ENCODE data around the gene DLGAP1.
A peak's percentile ranks its signal among the peaks of the same experiment; 100 is the strongest.

Gene DLGAP1

DNA sequence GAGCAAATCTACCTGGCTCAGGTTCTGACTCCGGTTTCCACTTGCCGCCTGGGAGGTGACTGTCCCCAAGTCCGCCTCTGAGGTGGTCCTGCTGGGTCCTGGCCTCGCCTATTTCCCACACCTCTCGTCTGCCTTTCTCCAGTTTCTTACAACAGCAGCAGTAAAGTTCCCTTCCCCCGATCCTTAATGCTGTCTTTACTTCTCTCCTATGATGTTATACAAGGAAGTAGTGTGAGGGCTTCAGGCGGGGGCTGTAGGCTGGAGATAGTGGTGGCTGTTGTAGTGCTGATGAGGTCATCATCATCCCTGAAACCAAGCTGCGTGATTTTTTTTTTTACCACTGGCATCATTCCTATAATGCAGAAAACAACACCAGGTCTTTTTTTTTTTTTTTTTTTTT is 986.3 kb downstream of the DLGAP1 start:
- DNase-seq (ENCODE audit: low read depth): peak; percentile 62

DNA sequence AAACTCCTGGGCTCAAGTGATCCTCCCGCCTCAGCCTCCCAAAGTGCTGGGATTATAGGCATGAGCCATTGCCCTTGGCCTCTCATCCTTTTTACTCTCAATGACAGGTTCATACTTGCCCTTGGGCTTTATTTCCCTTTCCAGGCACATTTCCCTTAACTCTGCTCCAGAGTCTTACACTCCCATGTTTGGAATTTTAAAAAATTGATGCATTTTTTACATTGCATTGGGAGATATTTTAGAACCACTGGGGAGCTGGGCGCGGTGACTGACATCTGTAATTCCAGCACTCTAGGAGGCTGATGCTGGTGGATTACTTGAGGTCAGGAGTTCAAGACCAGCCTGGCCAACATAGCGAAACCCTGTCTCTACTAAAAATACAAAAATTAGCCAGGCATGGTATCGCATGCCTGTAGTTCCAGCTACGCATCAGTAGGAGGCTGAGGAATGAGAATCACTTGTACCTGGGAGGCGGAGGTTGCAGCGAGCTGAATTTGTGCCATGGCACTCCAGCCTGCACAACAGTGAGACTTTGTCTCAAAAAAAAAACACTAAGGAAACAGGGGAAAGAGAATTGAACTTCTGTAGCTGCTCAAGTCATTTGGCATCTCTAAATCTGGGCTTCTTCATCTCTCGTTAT is 986.9 kb downstream of the DLGAP1 start:
- no peak for DNase-seq (ENCODE audit: low read depth)

DNA sequence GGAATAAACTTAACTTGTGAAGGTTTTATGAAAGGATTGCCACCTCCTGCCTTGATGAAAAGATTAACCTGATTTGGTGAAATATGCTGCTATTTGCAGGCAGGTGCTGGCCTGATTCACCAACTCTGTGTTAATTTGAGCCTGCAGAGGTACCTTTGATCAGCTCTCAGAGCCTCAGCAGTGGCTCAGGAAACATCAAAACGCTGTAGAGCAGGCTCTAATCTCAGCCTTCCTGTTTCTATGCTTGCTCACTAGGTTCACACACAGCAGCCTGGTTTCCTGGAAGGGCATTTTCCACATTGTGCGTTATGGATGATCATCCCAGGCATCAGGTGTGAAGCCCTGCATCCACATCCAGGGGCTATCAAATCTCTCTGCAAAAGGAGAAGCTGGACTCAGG is 988.2 kb downstream of the DLGAP1 start:
- no peak for DNase-seq (ENCODE audit: low read depth)

DNA sequence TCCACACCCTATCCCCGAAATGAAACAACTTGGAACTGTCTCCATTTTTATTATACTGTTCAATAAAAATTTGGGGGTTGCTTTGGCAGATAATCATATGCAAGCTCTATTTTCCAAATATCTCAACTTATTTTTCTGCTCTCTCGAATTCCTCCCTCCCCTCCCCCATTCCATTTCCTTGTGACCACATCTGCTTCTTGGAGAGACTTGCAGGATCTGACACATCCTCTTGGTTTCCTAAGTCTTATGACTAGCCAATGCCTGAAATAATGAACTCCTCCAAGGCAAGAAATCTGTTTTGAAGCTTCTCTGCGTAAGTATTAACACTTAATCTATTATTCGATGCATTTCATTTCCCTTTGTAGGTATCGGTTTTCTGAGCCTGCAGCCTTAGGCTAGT is 989.1 kb downstream of the DLGAP1 start:
- peak; percentile 90 for DNase-seq (ENCODE audit: low read depth)

DNA sequence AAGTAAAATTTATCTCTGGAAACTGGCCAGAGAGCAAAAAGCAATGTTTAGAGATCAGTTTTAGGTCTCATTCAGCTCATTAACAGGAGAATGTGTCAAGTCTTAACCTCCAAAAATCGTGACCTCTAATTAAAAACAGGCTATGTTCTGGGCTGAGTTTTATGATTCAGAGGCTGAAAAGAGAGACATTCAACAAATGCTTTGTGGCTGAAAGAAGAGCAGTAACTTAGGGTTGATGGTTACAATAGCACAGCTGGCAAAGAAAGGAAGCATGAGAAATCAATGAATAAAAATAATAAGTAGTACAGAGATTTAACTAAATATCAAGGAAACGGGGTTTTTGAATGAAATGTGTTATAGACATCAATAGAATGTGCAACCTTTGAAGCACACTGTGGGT is 992.1 kb downstream of the DLGAP1 start:
- no peak for DNase-seq (ENCODE audit: low read depth)

DNA sequence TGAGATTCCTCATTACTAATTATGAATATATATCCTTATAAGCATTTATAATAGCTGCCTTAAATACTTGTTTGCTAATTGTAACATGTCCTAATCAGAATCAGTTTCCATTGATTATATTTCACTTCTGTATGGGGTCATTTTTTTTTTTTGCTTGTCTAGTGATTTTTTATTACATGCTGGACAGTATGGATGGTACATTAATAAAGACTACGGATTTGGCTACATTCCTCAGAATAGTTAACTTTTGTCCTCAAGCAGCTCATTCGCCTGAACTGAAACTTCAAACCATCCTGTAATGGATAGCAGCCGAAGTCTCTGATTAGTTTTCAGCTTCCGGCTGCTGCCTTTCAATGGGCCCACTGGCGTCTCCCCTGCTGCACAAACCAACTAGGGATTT is 993.4 kb downstream of the DLGAP1 start:
- DNase-seq (ENCODE audit: low read depth): no peak

DNA sequence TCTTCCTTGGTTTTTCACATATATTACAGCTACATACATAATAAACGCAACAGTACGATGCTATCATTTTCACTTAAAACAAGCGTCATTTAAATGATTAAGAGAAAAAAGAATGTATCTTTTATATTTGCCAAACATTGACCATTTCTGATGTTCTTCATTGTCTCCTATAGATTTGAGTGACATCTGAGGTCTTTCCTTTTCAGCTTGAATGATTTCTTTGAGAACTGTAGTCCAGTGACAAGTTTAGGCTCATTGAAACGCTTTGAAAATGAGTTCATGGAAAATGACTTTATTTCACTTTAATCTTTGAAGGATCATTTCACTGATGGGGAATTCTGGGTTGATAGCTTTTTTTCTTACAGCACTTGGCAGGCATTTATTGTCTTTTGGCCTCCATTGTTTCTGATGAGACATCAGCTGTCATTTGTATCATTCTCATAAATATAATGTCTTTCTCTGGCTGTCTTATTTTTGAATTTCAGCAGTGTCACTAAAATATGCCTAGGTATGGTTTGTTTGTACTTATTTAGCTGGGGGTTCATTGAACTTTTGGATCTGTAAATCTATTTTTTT is 994.2 kb downstream of the DLGAP1 start:
- no peak for DNase-seq (ENCODE audit: low read depth)

DNA sequence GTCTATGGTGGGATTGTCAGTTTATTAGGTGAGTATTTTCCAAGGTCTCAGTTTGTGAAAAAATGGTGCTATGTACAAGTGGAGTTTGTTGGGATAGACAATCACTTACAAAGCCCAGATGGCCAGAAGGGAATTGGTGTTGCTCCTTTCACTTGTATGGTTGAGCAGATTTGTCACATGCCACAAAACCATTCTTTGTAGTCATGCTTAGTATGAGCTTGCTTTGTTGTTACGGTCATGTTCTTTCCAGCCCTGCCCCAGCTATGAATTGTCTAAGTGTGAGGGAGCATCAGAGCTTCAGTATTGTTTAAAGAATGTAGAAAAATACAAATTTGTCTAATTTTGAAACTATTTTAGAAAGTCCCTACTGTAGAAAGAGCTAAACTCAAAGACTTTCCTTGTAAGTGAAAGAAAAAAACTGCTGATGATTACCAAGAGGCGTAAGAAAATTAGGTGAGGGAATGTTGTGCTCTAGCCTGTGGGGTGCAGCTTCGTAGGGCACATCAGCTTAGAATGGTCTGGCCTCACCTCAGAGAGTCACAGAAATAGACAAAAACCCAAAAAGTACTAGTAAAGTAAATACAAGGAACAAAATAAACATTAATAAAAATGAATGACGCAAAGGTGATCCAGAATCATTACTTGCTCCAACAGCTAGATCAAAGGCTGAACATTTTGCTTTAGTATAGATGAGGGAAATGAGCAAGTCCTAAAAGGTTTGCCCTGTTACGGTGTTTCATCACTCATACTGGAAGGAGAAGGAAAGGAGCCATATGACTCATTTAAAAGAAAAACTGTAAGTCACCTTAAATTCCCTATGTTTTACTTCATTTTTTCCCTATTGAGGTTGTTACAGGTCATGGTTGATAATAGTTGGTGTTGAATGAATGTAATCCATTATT is 995.9 kb downstream of the DLGAP1 start:
- DNase-seq (ENCODE audit: low read depth): peak; percentile 62

DNA sequence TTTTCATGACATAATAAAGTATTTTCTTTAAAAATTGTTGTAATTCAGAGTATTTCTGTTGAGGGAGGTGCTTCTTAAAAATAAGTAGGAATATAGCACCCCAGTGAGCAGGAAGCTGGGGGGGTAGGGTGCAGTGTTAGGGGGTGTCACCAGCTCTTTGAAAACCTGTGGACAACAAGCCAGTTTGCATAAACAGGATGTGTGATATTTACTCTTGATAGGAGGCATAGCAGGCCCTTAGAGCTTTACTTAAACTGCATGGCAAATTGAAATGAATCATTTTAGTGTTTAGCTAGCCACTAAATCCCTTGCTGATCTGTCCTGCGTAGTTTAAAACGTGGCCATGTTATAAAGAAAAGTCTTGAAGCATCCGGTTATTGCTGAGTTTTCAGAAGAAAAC is 996.7 kb downstream of the DLGAP1 start:
- DNase-seq (ENCODE audit: low read depth): peak; percentile 38

DNA sequence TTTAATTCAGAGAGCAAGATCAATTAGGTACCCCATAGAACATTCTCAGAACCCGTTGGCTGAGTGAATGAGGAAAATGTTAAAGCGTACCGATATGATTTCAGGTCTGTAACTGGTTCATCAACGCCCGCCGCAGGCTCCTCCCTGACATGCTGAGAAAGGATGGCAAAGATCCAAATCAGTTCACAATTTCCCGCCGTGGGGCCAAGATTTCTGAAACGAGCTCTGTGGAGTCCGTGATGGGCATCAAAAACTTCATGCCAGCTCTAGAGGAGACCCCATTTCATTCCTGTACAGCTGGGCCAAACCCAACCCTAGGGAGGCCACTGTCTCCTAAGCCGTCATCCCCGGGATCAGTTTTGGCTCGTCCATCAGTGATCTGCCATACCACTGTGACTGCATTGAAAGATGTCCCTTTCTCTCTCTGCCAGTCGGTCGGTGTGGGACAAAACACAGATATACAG is 997.8 kb downstream of the DLGAP1 start:
- DNase-seq (ENCODE audit: low read depth): no peak

DNA sequence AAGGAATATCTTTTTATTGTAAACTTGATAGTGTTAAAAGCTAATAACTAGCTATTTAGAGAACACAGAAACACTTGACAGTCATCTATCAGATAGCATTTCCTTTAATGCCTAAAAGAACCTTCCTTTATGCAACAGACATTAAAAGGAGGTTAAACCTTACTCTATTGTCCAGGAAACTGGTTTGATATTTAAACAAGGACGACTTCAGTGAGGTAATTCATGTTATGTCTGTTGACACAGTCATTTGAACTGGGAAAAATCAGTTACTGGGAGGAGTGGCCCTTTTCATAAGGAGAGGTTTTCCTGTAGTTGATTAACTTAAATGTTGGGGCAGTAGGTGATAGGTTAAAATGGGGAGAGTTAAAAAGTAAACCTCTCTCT is 998.4 kb downstream of the DLGAP1 start:
- no peak for DNase-seq (ENCODE audit: low read depth)

DNA sequence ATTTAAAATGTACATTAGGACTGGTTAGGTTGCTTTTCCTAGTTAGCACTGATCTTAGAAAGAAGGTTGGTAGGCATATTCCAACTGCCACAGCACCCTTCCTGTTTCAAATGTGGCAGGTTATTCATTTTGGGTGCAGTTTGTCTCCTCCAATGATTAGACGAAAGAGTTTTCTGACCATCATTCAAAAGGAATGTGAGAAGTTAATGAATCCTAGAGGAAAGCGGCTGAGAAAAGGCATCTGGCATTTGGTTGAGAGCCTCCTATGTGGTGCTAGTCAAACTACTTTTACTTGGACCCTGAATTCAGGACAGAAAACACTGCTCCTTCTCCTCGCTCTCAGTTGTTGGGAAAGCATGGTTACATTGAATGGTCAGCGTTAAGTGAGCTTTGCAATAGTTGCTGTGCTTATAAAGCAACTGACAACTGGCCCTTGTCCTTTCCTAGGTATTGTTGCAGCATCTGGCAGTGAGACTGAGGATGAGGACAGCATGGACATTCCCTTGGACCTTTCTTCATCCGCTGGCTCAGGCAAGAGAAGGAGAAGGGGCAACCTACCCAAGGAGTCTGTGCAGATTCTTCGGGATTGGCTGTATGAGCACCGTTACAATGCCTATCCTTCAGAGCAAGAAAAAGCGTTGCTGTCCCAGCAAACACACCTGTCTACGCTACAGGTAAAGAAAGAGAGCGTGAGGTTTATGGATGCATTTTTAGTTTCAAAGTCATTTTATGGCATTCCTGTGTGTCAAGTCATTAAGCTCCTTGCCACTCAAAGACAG is 999.0 kb downstream of the DLGAP1 start:
- DNase-seq (ENCODE audit: low read depth): peak; percentile 48

DNA sequence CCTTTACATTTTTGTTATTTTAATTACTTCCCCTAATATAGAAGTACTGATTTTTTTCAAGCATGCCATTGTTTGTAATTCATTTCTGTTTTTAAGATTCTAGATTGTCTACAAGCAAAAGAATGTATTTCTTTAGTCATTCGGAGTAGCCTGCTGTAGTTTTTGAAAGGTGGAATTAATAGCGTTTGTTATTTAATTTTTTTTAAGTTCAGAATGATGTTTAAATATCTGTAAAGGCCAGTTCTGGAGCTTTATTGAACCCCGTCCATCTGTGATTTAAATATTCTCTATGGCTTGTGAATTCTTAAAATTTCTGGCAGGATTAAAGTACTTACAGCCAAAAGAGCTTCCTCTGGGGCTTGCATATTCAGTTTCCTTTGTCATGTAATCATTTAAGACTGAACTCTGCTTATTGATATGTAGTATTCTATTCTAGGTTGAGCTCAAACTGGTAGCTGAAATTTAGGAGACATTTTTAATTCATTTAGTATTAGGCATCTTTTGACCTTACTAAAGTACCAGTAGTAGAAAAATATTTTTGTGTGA is 999.9 kb downstream of the DLGAP1 start:
- DNase-seq (ENCODE audit: low read depth): no peak

DNA sequence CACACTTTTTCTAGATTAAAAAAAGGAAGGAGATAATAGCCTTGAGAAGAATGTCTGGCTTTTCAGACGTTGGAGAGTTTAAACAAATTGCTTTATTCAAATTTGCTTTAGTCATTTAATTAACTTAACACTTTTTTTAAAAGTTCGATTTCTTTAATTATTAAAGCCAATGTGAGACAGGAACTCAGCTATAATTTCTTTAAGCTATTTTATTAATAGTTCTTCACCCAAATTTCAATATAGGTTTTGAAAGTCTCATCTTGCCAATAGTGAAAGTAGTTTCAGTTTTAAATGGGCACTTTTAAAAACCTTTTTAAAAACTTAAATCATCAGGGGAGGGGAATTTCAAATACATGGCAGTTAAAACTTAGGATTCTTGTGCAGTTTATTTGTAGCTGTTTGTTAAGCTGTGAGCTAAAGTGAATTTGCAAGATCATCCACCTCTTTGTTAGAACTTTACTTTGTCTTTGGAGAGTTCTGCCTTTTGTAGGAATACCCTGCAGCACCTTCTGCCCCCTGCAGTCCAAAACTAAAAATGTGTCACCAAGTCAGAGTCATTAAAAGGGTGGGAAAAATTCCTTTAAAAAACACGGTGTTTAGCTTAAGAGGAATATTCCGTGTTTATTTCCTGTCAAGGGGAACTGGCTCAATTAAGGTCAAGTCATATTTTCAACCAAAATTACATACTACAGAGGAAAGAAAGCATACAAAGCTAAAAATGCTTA is 1000.6 kb downstream of the DLGAP1 start:
- DNase-seq (ENCODE audit: low read depth): peak; percentile 65

DNA sequence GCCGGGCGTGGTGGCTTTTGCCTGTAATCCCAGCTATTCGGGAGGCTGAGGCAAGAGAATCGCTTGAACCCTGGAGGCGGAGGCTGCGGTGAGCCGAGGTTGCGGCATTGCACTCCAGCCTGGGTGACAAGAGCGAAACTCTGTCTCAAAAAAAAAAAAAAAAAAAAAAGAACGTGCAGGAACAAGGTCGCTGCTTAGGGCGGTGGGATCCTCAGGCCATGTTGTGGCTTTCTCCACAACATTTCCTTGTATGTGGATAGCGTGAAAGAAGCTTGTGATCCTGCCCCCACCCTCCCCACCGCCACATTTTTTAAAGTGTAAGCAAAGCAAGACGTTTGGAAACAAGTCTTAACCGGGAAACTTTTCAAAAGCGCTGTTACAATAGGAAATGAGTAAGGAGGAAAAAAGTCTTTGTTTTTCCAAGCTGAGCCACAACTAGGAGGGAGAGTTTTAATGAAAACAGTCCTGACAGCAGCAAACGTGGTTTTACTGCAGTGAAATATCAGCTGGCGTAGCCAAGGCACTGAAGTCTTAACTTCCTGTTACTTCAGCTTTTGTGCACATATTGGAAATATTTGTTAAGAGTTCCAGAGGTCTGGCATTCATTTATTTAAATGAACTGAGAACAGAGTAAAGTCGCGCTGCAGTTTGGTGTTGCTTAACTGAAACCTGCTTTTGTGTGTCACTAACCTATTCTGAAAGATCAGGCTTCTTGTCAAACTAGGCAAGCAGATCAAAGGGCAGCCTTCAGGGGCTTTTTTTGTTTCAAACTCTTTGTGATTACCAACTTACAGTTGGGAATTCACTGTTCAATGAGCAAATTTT is 1001.4 kb downstream of the DLGAP1 start:
- DNase-seq (ENCODE audit: low read depth): peak; percentile 91

DNA sequence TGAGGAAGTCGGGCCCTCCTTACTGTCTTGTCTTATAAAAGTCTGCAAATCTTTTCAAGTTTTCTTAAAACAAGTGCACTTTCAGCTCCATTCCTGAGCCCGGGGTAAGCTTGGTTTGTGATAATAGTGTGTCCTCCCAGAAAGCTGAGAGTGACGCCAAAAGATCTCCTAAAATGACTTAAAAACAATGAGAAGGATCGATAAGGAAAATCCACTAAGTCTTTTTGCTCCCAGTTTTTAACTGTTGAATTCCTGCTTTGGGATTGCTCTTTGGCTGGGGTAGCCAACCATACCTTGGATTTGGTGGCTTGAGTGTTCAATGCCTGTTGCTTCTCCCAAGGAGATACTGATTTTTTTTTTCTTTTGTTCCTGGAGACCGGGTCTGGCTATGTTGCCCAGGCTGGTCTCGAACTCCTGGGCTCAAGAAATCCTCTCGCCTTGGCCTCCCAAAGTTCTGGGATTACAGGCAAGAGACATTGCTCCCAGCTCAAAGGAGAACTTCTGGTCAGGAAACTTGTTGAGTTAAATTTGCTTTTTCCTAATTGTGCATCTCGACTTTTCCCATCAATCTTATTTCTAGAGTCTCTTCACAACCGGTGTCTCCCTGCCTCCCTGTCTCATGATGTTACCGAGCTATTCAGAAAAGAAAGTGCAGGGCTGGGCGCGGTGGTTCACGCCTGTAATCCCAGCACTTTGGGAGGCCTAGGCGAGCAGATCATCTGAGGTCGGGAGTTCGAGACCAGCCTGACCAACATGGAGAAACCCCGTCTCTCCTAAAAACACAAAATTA is 1002.2 kb downstream of the DLGAP1 start:
- DNase-seq (ENCODE audit: low read depth): peak; percentile 26

DNA sequence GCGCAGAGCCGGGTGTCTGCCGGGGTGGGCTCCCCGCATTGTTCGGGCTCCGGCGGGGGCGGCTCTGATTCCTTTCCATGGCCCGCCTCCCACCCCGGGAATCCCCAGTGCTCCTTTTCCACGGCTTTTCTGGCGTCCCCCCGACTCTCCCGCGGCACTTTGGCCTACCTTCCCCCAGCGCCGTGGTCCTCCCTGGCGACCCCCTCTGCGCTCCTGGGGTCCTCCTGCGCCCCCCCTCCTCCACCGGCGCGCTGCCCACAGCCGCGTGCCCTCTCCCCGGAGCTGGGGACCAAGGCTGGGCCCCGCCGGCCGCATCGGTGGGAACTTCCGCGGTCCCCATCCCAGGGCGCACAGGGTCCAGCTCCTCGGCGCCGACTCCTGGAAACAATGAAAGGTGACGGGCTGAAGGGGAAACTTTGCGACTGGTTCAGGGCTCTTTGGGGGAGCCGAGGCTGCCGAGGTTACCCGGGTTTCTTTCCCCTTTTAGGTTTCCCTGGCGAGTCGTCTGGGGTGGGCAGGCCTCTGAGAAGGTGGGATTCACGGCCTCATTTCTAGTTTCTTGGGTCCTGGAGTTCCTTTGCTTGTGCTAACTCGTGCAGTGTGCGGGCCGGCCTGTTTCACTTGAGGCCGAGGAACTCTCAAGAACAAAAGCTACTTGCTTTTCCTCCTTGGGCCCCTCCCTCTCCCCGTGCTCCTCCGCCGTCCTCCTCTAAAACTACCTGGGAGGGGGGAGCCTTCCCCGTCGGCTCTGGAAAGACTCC is 1002.9 kb downstream of the DLGAP1 start:
- DNase-seq (ENCODE audit: low read depth): peak; percentile 59

DNA sequence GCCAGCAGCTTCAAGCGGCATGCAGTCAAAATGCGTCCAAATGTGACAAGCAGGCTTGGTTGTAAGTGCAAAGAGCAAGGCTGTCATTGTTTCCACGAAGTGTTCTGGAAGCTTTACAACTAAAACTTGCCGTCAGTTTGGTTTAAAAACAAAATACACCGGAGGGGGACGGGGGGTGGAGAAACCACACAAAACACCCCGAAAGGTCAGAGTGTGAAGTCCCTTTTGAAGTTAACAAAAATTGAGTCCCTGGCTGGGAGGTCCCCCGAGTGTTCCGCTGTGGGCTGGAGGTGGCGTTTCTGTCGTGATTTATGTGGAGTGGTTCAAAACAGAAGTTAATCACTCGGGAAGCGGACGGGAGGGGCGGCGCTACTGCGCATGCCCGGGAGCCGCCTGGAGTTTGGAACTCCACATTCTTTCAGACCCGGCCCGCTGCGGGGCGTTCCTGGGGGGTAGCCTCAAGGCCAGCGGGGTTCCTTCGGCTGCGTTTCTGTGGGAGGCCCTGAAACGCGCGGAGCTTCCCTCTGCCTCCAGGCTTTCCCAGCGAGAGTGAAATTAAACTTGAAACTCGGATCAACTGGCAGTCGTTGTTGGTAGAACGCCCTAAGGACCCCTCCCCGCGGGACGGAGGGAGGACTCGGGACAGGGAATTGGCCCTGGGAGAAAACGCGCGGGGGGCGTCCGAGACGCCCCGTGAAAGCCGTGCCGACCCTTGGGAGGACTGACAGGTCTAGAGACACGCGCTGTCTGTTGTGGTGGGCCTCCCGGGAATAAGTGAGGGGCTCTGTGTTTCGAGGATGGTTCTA is 1003.7 kb downstream of the DLGAP1 start:
- DNase-seq (ENCODE audit: low read depth): peak; percentile 88

Data from amniotic epithelial cell (primary cell).